GM04504 (cell line): ENCODE results near the gene HAAO.

Source experiments
- DNase-seq: peaks from one replicate; pipeline ENCODE4 v3.0.0-alpha.2; 2012; ENCODE audit warnings: low read depth

Gene HAAO

GRCh38 chr2:42813763-42814162 lies 21.4 kb upstream of the HAAO start:
- no peak for DNase-seq

DNA sequence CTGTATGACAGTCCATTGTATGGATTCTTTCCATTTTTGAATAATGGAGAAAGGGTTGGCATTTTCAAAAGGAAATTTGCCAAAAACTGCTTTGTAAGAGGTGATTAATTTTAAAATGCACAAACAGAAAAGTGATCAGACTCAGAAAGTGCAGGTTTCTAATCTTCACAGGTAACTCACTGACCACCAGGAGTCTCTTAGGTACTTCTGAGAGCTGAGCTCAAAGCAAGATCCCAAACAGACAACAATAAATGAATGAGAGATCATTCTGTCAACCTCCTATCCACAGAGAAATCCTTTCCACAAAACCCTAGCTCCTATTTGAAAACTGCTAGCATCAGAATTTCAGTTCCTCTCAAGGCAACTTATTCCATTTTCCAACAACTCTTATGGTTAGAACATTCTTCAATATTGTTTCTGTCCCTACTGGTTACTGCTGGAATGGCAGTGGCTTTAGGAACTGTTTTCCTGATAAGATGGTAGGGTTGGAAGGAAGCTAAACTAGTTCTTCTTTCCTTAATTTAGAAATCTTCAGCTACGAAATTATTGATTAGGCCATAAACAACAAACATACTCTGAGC lies 20.6 kb upstream of the HAAO start:
- DNase-seq = no peak

DNA sequence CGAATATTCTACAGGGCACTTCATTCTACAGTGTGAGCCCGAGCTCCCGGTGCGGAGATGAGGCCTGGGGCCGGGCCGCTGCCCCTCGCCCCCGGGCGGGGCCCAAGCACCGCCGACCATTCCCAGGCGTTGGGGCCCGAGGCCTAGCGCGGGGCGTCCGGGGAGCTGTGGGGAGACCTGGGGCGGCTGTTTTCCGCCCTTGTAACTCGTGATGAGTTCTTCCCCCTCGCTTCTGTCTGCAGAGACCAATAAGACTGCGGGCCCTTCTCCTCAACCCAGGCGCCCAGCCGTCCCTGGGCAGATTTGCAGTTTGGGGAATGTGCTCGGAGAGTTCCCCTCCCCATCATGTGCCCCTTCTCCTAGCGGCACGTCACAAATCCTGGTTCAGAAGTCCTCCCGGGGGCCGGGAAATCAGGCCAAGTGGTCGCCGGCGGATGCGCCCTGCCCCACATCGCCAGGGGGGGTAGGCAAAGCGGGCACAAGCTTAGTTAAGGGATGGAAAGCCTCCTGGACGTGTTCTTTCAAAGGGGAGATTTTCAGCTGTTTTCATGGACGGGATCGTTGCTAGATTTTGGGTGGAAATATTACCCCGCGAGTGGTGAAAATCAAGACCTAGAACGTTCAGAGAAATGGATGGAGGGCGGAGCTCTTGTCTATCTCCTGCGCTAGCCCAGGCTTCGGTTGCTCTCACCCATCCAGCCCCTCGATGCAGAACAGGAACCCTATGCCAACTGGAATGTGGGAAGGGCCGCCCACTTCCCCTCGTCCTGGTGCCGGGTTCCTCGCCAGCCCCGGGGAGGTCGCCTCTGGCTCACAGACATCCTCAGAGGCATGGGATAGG lies 18.8 kb upstream of the HAAO start:
- no peak for DNase-seq

- peak; percentile 90 for DNase-seq
These were observed 18.0 kb upstream of the HAAO start for GRCh38 chr2:42810121-42810970.

- peak; percentile 56 for DNase-seq
These were observed 17.4 kb upstream of the HAAO start for GRCh38 chr2:42809819-42810120.

GRCh38 chr2:42809131-42809818 lies 16.9 kb upstream of the HAAO start:
- DNase-seq = no peak

DNA sequence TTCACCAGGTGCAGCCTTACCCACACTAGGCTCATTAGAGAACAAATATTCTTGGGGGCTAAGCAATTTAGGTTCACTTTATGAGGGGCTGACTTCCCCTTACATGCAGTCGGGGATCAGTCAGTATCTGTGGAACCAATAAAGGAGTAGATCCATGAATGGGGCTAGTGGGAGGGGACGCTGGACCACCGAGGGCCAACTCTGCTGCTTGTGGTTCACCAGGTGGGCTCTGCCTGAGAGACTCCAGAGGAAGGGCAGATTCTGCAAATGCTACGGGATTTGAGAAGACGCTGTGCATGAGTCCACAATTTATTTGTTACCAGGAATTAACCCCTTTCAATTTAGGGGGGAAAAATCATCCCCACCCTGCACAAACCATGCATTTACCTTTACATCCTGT lies 15.9 kb upstream of the HAAO start:
- DNase-seq = no peak

DNA sequence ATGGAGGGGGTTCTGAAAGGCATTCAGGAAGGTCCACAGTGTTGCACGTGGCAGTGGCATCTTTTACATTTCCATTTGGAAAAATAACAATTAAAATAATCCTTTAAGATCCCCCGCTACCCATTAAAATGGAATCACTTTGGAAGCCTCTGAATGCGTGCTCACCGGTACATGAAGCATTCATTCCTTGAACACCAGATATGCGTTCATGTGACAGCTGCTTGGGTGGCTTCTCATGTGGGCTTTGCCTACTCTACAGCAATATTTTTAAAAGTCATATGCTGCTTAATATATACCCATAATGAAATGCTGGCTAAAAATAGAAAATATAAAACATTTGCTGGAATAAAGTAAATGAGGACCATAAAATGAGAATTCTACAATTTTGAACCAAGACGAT lies 14.4 kb upstream of the HAAO start:
- no peak for DNase-seq

GRCh38 chr2:42804891-42805290 lies 12.5 kb upstream of the HAAO start:
- no peak for DNase-seq

DNA sequence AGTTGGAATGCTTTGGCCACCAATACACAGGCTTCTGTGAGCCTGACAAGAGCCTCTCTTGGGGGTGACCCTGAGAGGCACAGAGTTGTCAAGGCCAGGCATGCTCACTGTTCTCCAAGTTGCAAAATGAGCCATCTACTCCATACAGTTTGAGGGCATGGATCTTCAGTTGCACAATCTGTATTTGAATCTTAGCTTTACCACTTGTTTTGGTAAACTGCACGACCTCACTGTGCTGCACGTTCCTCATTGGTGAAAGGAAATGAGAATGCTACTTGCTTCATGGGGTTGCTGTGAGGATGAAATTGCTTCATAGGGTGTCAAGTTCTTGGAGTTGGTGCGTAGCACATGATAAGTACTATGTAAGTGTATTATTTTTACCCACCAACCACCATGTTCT lies 12.0 kb upstream of the HAAO start:
- DNase-seq = no peak

GRCh38 chr2:42802150-42802549 lies 9.8 kb upstream of the HAAO start:
- no peak for DNase-seq

GRCh38 chr2:42801381-42801780 lies 9.0 kb upstream of the HAAO start:
- no peak for DNase-seq

DNA sequence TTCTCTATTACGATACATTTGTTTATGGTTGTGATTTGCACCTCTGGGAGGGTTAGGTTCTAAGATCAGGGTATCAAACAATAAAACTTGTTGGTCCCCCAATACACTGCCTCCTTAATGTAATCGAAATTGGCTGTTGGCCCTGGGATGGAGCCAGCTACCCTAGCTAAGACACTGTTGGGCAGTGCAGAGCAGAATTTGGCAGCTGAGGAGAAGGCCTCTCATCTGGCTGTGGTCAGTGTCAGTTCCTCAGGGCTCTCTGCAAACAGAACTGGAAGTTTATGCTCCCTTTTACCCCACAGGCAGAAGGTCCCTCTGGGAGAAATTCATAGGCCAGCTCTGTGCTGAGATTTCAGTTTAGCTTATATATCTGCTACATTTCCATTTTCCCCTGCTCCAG lies 8.6 kb upstream of the HAAO start:
- DNase-seq = no peak

- no peak for DNase-seq
These were observed 8.1 kb upstream of the HAAO start for GRCh38 chr2:42800461-42800962.

DNA sequence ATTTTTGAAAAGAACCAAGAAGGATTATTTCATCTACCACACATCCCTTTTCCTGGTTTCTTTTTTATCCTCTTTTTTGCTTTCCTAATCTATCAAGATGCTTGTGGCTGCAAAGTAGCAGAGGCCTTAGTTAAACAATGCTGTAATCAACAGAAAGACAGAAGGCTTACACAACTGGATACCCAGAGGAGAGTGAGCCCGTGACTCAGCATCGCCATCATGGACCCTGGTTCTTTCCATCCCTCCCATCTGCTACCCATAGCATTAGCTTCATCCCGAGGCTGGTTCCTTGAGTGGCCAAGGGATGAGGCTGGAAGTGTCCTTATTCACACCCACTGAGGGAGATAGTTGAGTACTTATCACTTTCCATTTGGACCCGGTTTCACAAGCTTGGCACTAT lies 7.5 kb upstream of the HAAO start:
- no peak for DNase-seq

DNA sequence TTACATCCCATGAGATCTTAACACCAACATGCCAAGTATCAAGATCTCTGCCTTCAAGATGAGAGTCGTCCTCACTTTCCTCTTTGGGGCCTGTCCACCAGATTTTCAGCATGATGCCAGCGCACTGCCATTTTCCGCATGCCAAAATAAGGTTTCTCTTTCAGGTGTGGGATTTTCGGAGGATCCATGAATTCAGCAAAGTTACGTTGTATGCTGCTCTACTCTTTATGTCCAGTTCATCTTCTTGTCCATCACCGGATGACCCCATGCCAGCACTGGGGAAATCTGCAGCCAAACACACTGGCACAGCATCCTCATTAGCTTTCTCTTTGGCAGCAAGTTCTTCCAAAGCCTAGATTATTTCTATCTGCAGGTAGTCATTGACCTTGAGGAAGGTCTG lies 4.9 kb upstream of the HAAO start:
- no peak for DNase-seq

DNA sequence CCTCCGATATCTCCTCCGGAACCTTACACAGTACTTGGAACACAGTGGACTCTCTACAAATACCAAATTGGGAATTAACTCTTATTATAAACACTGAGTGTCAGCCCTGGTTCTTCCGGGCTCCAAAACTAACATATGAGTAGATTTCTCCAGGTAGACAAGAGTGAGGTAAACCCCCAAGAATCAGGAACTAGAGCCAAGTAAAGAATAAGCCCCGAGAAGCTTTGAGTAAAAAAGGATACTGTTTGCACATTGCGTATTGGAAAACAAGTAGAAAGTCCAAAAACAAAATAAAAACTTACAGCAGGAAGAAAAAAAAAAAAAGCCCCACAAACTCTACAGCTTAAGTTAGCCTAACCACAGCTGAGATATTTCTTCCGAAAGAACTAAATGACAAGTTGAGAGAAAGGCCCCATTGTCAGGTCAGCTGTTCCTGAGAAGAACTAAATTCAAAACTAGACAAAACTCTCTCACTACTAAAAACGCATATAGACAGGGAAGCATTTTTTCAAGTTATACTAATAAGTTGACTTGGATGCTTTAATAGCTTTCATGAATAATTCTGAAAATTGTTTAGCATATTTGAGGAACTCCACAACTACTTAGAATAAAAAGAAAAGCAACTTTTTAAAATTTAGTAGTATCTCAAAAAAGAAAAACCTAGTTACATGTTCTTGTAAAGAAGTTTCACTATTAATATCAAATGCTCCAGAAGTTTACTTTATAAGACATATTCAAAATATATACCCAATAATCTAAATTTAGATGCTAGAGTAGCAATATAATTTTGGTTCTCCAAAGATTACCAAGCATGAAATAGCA lies 4.3 kb upstream of the HAAO start:
- no peak for DNase-seq

DNA sequence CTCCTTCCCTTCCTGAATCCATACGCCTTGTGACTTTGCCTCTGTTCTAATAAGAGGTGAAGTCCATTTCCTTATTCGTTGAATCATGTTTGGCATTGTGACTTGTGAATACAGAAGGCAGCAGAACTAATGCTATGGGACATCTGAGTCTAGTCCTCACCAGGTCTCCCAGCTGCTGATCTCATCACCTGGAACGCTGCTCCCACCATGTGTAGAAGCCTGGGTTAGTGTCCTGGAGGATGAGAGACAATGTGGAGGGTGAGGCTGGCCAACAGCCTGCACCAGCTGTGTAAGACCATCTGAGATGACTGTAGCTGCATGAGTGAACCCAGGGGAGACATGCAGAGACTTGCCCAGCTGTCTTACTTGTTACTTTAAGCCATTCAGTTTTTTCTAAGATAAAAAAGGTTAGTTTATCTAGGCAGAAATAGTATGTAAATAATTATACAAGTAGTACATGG lies 3.5 kb upstream of the HAAO start:
- DNase-seq = no peak

- no peak for DNase-seq
These were observed 2.9 kb upstream of the HAAO start for GRCh38 chr2:42795275-42795674.

- no peak for DNase-seq
These were observed 2.1 kb upstream of the HAAO start for GRCh38 chr2:42794271-42795046.
